Effector CD4-positive, alpha-beta T cell (primary cell): Measurements from ENCODE around the gene TLE3.

Experiments used
- DNase-seq: peaks from one replicate; pipeline ENCODE4 v3.0.0-alpha.2; 2020

TLE3 gene

DNA sequence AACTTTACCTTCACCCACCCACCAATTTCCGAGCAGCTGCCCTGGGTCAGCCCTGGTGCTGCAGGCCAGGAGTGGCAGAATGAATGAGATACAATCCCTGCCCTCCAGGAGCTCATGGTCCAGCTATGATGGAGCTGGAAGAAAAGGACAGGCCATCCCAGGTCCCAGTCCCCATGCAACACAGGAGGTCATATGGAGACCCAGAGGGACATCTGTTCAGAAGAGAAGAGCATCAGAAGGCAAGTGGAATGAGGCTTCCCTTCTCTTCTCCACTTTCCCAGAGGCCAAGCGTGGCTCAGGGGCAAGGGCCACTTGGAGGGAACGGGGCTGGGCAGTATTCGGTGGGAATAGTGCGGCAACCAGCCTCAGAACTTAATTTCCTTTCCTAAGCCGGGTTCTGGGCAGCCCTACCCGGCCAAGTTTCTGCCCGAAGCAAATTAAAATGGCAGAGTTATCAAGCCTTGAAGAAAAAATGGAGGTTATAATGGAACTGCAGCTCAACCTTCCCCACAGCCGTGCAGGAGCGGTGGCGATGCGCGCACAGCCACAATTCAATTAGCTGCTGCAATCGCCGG lies 35.9 kb downstream of the TLE3 start:
- no peak for DNase-seq

DNA sequence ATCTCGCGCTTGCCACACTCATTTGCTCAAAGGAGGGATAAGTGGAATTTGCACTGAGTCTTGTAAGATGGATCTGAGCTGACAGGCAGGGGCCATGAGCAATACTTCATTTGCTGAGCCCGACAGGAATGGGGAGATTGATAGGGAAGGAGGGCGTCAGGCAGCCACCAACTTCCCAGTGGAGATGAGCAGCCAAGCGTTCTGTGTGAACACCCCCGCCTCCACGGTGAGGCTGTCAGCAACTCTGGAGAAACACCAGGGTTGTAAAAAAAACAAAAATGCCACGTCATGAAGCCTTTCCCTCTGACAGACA lies 36.8 kb downstream of the TLE3 start:
- no peak for DNase-seq

GRCh38 chr15:70060214-70060992 lies 37.3 kb downstream of the TLE3 start:
- DNase-seq = no peak

DNA sequence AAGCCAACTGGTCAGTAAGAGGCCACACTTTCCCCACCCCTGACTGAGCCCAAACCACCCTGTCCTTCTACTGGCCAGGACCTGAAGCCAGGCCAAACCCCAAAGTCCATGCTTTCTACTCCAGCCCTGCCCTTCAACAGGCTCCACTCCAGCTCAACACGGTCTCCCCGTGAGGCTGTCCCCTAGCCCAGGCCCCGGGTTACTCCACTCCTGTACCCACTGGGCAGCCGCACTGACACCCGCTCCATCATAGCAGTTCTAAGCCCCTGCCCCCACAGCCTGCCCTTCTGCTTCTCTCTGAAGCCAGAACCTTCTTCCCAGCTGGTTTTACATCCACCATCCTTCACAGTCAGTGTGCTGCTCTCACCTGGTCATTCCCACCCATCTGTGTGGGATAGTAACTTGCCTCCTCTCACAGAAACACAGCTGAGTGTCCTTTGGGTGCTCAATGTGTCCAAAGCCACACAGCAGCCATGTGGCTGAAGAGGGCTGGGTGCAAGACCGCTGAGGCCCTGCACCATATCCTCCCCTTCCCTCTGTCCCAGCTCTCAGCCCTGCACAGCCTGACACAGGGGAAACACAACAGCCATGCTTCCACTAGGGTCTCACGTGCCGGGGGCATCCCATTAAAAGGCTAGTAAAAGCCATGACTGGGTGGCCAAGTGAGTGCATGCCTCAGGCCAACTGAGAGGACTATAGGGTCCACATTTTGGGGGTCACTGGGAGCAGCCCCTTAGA lies 38.1 kb downstream of the TLE3 start:
- DNase-seq = no peak

DNA sequence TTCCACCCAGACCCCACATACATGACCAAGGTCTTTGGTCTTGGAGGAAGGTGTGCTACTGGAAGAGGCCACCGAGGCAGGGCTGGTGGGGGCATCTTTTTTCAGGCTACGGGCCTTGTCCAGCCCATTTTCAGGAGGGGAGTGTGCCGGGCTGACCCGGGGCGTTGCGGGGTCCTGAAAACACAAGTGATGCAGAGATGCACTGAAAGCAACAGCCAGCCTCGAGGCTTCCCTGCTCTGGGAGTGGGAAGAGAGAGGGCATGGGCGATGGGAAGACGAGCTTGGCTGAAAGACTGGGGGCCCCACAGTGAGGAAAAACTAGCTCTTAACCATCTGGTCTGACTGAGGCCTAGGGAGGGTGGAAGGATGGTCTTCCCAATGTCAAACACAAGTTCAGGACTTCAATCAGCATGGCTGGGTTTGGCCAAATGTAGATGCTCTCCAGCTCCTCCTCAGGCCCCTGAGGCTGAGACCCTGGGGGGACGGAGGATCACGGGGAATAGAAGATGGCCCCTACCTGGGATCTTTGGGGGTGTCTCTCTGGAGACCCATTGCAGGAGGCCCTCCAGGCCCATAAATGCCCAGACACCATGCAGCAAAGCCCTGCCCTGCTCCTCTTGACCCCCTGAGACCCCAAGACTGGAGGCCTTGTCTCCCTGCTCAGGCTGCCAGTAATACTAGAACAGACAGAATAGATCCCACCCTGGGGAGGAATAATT lies 38.9 kb downstream of the TLE3 start:
- DNase-seq = no peak

DNA sequence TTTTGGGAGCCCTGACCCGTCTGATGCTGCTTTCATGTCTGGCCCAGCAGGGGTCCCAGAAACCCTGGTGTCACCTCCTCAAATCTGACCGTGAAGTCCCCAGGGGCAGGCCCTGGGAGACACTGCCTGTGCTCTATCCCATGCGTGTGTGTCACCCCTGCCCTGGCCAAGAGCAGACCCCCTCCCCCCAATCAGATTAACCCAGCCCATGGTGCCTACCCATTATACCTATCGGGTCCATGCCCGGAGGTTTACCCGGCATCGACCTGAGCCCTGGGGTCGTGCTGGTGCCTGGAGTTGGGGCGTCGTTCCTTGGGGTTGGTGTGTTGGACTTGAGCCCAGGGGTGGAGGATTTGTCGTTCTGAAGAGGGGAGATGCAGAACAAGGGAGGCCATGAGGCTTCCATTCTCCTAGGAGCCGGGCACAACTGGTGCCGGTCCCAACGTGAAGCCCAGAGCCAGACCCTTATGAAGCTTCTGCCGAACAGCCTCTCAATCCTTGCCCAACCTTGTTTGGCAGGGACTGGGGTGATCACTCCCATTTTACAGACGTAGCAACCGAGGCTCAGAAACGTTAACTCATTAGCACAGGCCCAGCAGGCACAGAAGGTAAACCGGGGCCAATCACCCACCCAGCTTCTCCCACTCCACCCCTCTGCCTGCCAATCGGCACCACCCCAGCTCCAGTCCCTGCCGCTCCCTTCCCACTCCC lies 39.6 kb downstream of the TLE3 start:
- DNase-seq = no peak

- no peak for DNase-seq
Measured at GRCh38 chr15:70056091-70056680, 41.5 kb downstream of the TLE3 start.

- no peak for DNase-seq
Measured at GRCh38 chr15:70055601-70056051, 42.1 kb downstream of the TLE3 start.

DNA sequence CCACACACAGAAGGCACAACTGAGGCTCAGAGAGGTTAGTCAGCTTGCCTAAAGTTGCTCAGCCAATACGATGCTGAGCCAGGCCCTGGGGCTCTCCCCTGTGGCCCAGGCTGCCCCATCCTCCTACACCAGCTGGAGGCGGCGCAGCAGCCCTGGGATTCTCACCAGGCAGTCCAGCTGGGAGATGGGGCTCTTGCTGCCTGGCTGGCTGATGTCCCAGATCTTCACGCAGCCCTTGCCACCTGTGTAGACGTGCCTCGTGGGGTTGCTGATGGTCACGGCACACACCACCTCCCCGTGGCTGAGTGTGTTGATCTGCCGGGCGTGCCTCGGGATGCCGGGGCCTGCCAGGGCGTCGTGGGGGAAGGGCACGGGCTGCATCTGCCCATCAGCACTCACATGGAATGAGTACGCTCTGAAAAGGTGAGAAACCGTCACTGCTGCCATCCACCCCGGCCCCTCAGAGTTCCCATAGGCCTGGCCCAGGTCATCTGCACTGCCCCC lies 42.8 kb downstream of the TLE3 start:
- no peak for DNase-seq

DNA sequence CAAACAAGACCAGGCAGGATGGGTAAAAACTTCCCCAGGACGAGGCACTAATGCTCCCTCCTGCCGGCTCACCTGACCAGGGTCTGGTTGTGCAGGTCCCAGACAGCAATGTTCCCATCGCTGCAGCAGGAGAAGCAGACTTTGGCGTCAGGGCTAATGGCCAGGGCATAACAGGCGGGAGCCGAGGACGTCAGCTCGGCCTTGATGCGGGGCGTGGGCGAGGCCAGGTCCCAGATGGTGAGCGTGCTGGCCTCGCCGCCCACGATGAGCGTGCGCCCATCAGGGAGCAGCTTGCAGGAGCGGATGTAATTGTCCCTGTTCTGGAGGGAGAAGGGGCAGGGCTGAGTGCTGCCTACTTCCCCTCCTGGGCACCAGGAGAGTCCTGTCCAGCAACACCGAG lies 43.4 kb downstream of the TLE3 start:
- DNase-seq = no peak

DNA sequence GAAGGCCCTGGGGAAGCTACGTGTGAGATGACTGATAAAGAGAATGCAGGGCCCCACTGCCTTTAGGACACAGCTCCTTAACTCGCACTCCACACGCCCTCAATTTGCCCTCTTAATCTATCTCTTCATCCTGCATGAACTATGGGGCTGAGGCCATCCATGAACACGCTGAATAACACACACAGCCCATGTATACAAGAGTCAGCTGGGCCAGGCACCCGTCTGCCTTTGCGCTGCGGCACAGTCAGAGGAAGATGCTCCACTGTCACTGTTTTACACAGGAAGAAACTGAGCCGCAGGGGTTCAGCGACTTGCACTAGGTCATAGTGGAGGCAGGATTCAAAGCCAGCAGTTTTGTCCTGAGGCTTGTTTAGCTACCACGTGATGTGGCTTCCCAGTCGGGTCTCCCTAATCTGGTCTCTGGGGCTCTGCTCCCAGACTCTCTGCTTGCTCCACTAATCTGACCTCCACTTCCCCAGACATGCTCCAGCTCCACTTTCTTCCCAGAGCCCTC lies 43.9 kb downstream of the TLE3 start:
- DNase-seq = no peak

DNA sequence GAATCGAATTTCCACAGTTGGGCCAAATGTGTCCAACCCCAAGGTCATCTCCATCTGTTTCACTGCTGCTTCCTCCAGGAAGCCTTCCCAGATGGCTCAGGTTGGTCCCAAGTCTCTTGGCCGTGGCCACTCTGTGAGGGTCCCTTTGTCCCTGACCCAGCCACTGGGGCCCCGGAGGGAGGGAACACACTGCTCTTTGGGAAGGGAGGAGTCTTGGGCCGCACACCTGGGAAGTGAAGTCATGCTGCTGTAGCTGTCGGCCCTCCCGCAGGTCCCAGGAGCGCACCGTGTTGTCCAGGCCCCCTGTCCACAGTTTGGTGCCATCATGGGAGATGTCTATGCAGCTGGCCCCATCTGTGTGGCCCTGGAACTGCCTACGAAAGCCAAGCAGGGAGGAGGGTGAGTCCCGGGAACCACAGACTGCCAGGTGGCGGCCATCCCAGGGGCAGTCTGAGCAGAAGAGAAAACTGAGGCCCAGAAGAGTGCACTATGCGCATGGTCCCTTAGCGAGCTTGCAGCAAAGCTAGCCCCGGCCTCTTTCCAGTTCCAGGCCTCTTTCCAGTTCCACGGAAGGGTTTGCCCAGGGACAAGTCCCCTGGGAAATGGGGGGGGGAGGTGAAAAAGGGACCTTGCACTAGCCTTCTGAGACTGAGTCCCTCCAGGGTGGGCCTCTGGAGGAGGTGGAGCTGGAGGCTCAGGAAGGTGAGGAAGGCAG lies 44.6 kb downstream of the TLE3 start:
- DNase-seq = no peak

DNA sequence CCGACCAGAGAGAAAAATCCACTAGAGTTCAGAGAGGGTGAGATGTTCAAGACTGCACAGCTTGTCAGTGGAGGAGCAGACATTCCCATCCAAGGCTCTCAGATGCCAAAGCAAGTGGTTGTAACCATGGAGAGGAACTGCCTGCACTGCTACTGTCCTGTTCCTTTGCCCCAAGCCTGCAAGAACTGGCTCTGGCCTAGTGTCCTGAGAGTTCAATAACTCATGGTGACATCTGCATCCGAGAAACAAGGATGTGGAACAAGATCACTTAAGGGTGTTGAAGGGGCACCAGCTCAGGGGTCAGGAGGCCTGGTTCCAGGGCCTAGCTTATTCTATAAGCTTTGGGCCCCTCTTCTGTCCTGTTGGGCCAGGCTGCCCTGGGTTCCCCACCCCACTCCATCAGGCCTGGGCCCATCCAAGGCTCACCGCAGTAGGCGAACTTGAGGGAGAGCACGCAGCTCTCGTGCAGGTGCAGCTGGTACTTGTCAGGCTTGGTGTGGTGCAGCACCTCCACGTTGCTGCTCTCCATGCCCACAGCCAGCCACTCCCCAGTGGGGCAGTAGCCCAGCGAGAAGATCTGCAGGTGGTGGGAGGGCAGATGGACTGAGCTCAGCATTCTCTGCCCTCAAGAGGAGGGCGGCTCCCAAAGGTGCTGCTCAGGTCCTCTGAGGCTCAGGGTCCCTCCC lies 45.6 kb downstream of the TLE3 start:
- DNase-seq = no peak

DNA sequence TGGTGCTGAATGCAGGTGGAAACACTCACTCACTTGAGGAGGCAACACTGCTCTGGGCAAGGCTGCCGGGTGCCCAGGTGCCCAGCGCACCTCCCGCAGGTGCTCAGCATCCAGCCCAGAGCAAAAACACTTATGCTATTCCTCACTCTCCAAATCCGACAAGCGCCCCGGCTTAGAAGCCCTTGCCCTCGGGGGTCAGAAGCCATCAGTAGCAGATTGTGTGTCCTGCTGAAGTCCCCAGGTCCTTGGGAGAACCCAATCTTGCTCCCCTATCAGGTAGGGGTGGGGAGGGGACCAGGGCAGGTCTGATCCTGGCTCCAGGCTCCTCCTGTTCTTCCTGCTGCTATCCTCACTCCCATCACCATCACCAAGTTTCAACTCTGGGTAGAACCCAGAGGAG lies 46.7 kb downstream of the TLE3 start:
- no peak for DNase-seq

DNA sequence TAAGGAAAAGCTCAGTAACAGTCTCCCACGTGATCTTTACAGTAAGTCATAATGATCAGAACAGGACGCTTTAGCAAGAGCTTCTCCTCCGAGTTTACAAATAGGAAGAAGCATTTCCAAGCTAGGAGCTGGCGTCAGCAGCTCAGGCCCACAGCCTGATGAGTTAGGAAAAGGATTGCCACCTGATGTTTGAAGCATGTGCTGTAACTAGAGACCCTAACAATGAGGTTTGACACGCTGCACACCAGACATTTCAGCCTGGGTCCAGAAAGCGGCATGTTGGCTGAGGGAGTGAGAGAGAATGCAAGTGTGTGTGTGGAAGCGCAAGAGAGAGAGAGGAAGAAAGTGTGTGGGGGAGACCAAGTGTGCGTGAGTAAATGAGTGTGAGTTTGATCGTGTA lies 47.3 kb downstream of the TLE3 start:
- DNase-seq = no peak

GRCh38 chr15:70049701-70050301 lies 47.9 kb downstream of the TLE3 start:
- DNase-seq = no peak

GRCh38 chr15:70048578-70049514 lies 48.9 kb downstream of the TLE3 start:
- no peak for DNase-seq

- no peak for DNase-seq
Measured at GRCh38 chr15:70048198-70048565, 49.5 kb downstream of the TLE3 start.
